GM23338 (cell line): Measurements from ENCODE around the gene NPLOC4. TPM values are rescaled to one million over a fixed set of nuclear protein-coding genes. Genes with fewer than 3 reads are reported as not detected.
"Not testable (repeated sequence)": the region's sequence is repeated elsewhere in the genome, so short reads cannot be mapped to it uniquely, and the experiment has no call there.

ENCODE experiments used
- ATAC-seq: fragments of 200-7000 bp; cut with Tn5 transposase; 3 replicates; pipeline ENCODE4 v1.9.1; 2020
- DNase-seq: peaks from one replicate; pipeline ENCODE4 v3.0.0-alpha.2; 2015; ENCODE audit warnings: low spot score
- H2AFZ ChIP-seq: fragments of 200-600 bp; sonication (generic); 2 replicates; pipeline ENCODE4 v1.8.0; 2016; ENCODE audit warnings: antibody characterized with exemption, mild to moderate bottlenecking, moderate library complexity
- H3F3A ChIP-seq: fragments of 200-600 bp; sonication (generic); replicated peaks from 2 replicates; pipeline ENCODE4 v1.8.0; 2017; ENCODE audit warnings: antibody characterized with exemption, mixed run types, low read depth
- H3K27ac ChIP-seq: fragments of 200-600 bp; sonication (generic); 2 replicates; pipeline ENCODE4 v1.6.1; 2016; ENCODE audit warnings: low read depth
- H3K27me3 ChIP-seq: fragments of 200-600 bp; sonication (generic); 2 replicates; pipeline ENCODE4 v1.8.0; 2016; ENCODE audit warnings: mild to moderate bottlenecking, mixed run types, moderate library complexity; ENCODE audit not compliant: insufficient read depth
- H3K36me3 ChIP-seq: fragments of 200-600 bp; sonication (generic); 2 replicates; pipeline ENCODE4 v1.8.0; 2016; ENCODE audit warnings: mild to moderate bottlenecking; ENCODE audit not compliant: insufficient read depth
- H3K4me1 ChIP-seq: fragments of 200-600 bp; sonication (generic); 2 replicates; pipeline ENCODE4 v1.8.0; 2016; ENCODE audit warnings: mild to moderate bottlenecking, moderate library complexity; ENCODE audit not compliant: insufficient read depth
- H3K4me2 ChIP-seq: fragments of 200-600 bp; sonication (generic); 2 replicates; pipeline ENCODE4 v1.7.1; 2017; ENCODE audit warnings: mixed run types
- H3K4me3 ChIP-seq: fragments of 200-600 bp; sonication (generic); 2 replicates; pipeline ENCODE4 v1.6.1; 2016; ENCODE audit warnings: mixed run types
- H3K79me2 ChIP-seq: fragments of 200-600 bp; sonication (generic); replicated peaks from 2 replicates; pipeline ENCODE4 v1.8.0; 2017; ENCODE audit warnings: mild to moderate bottlenecking; ENCODE audit not compliant: insufficient read depth
- H3K9me2 ChIP-seq: fragments of 200-600 bp; sonication (generic); 2 replicates; pipeline ENCODE4 v1.8.0; 2017; ENCODE audit not compliant: insufficient read depth
- H4K20me1 ChIP-seq: fragments of 200-600 bp; sonication (generic); replicated peaks from 2 replicates; pipeline ENCODE4 v1.8.0; 2017; ENCODE audit warnings: mild to moderate bottlenecking; ENCODE audit not compliant: insufficient read depth
- H3K27ac Mint-ChIP-seq: 2 replicates; pipeline ENCODE4 v1.8.0; 2020; ENCODE audit warnings: inconsistent platforms, mild to moderate bottlenecking, moderate library complexity, mixed read lengths
- H3K27me3 Mint-ChIP-seq: 3 replicates; pipeline ENCODE4 v1.8.0; 2022; ENCODE audit warnings: low read depth, mild to moderate bottlenecking, moderate library complexity, mixed read lengths, inconsistent platforms; ENCODE audit not compliant: insufficient read depth, poor library complexity
- H3K36me3 Mint-ChIP-seq: 3 replicates; pipeline ENCODE4 v1.8.0; 2021; ENCODE audit warnings: low read depth, mild to moderate bottlenecking, inconsistent platforms, moderate library complexity, mixed read lengths
- H3K4me1 Mint-ChIP-seq: 3 replicates; pipeline ENCODE4 v1.8.0; 2020; ENCODE audit warnings: mild to moderate bottlenecking, inconsistent platforms, mixed read lengths
- H3K4me3 Mint-ChIP-seq: 3 replicates; pipeline ENCODE4 v1.8.0; 2021; ENCODE audit warnings: moderate library complexity, mild to moderate bottlenecking, inconsistent platforms, mixed read lengths
- H3K9me3 Mint-ChIP-seq: 3 replicates; pipeline ENCODE4 v1.8.0; 2020; ENCODE audit warnings: moderate library complexity, mild to moderate bottlenecking, inconsistent platforms, mixed read lengths
- CREB1 ChIP-seq: fragments of 250-450 bp; sonication (Bioruptor Pico); IDR thresholded peaks from 2 replicates; pipeline ENCODE4 v1.5.0; 2020; ENCODE audit warnings: low read depth, mild to moderate bottlenecking, moderate library complexity
- CTCF ChIP-seq, 2 experiments: fragments of 200-600 bp in 1 of 2; sonication (generic) in 1 of 2; conservative IDR thresholded peaks; 2 replicates each; pipeline versions ENCODE4 v1.5.1 to v1.6.1; 2016 to 2017; ENCODE audit warnings: antibody characterized with exemption in 2 of 2, low read depth in 2 of 2, mild to moderate bottlenecking in 2 of 2, moderate library complexity in 1 of 2
- EZH2phosphoT487 ChIP-seq: fragments of 200-600 bp; sonication (generic); IDR thresholded peaks from one replicate; pipeline ENCODE4 v1.8.1; 2018; ENCODE audit warnings: antibody characterized with exemption; ENCODE audit not compliant: unreplicated experiment
- NANOG ChIP-seq: IDR thresholded peaks from 2 replicates; pipeline ENCODE4 v1.6.1; 2016; ENCODE audit warnings: antibody characterized with exemption, borderline replicate concordance
- STAT1 ChIP-seq: IDR thresholded peaks from one replicate; pipeline ENCODE4 v1.6.1; 2016; ENCODE audit warnings: antibody characterized with exemption; ENCODE audit not compliant: unreplicated experiment
- ZNF114 ChIP-seq: fragments of 250-450 bp; sonication (Bioruptor Pico); IDR thresholded peaks from 2 replicates; pipeline ENCODE4 v1.5.0; 2020; ENCODE audit warnings: mild to moderate bottlenecking, moderate library complexity
- ZNF331 ChIP-seq: fragments of 250-450 bp; sonication (Bioruptor Pico); IDR thresholded peaks from 2 replicates; pipeline ENCODE4 v1.5.0; 2020; ENCODE audit warnings: low read depth, mild to moderate bottlenecking, moderate library complexity
- ZNF462 ChIP-seq: fragments of 250-450 bp; sonication (Bioruptor Pico); IDR thresholded peaks from 2 replicates; pipeline ENCODE4 v1.5.0; 2020; ENCODE audit warnings: mild to moderate bottlenecking, moderate library complexity
- polyA plus RNA-seq: library from polyadenylated mRNA; unstranded; fragments of >200 nt; fragmentation: Nextera tagmentation; extraction: Ambion mirVana; gene quantifications from 2 replicates; pipeline ENCODE4 v1.2.1, GENCODE V29; 2016
- total RNA-seq: library from RNA; depleted of rRNA; stranded (reverse); fragments of >200 nt; shearing (Covaris generic); gene quantifications from 2 replicates; pipeline ENCODE4 v1.2.3, GENCODE V29; 2014
- TF ChIP-seq, protein P1 (sequence below): IDR thresholded peaks from 2 replicates; pipeline ENCODE4 v1.6.1; 2016; ENCODE audit warnings: antibody characterized with exemption

Gene NPLOC4
- total and polyA plus RNA-seq, 2 experiments from 2014 or later, result 24.1 to 79.1 TPM

DNA sequence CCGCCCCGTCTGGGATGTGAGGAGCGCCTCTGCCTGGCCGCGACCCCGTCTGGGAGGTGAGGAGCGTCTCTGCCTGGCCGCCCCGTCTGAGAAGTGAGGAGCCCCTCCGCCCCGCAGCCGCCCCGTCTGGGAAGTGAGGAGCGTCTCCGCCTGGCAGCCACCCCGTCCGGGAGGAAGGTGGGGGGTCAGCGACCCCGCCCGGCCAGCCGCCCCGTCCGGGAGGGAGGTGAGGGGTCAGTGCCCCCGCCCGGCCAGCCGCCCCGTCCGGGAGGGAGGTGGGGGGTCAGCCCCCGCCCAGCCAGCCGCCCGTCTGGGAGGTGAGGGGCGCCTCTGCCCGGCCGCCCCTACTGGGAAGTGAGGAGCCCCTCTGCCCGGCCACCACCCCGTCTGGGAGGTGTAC lies 18.6 kb downstream of the NPLOC4 start:
- not testable (repeated sequence) for H3K4me1 Mint-ChIP-seq, H3K4me3 Mint-ChIP-seq, H3K4me3 ChIP-seq, ATAC-seq, DNase-seq, H3K4me2 ChIP-seq, H3K27ac Mint-ChIP-seq, H2AFZ ChIP-seq, H3K9me2 ChIP-seq, H3K27ac ChIP-seq, H3K27me3 ChIP-seq, H3F3A ChIP-seq, H3K4me1 ChIP-seq
- peaks cover 67% of the 10 kb centered on the region for H3K79me2 ChIP-seq
- Mint-ChIP-seq H3K9me3 (peaks cover 15% of the 10 kb centered on the region; the same call in 2 of the 3 replicates), H3K36me3 (peaks cover 93% of the 10 kb centered on the region), H3K27me3 (peaks cover 19% of the 10 kb centered on the region)
- peaks cover 31% of the 10 kb centered on the region for H3K36me3 ChIP-seq
- H4K20me1 ChIP-seq, result peaks cover 36% of the 10 kb centered on the region

GRCh38 chr17:81616877-81617276 lies 20.0 kb downstream of the NPLOC4 start:
- H3K4me1 ChIP-seq, result no peaks in the 10 kb centered on the region
- H3K27me3 ChIP-seq, result no peaks in the 10 kb centered on the region
- DNase-seq (no peak), ATAC-seq (no peak)
- TF ChIP-seq CREB1 (CRISPR knock-in tag) (no peak), CTCF (conservative IDR thresholded peaks at IDR 0.05; ENCODE audit: low read depth in 2 of 2) (no peak), NANOG (no peak), STAT1 (no peak), ZNF331 (no peak), ZNF114 (CRISPR knock-in tag) (no peak), EZH2phosphoT487 (no peak), ZNF462 (CRISPR knock-in tag) (no peak)
- TF ChIP-seq, protein P1, sequence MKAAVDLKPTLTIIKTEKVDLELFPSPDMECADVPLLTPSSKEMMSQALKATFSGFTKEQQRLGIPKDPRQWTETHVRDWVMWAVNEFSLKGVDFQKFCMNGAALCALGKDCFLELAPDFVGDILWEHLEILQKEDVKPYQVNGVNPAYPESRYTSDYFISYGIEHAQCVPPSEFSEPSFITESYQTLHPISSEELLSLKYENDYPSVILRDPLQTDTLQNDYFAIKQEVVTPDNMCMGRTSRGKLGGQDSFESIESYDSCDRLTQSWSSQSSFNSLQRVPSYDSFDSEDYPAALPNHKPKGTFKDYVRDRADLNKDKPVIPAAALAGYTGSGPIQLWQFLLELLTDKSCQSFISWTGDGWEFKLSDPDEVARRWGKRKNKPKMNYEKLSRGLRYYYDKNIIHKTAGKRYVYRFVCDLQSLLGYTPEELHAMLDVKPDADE, result no peak
- peaks cover 15% of the 10 kb centered on the region; the same call in 2 of the 3 replicates for H3K9me3 Mint-ChIP-seq
- no peaks in the 10 kb centered on the region for H3K4me1 Mint-ChIP-seq
- peaks cover 75% of the 10 kb centered on the region for H3K79me2 ChIP-seq
- H3K36me3 Mint-ChIP-seq, result peaks cover 96% of the 10 kb centered on the region
- H3F3A ChIP-seq, result no peaks in the 10 kb centered on the region; the same call in 1 of the 2 replicates
- no peak overlapping the region for H3K4me2 ChIP-seq
- peaks cover 33% of the 10 kb centered on the region for H3K36me3 ChIP-seq
- H3K4me3 Mint-ChIP-seq, result no peak overlapping the region; the same call in 2 of the 3 replicates
- peaks cover 31% of the 10 kb centered on the region for H4K20me1 ChIP-seq
- no peak overlapping the region for H3K4me3 ChIP-seq
- H3K27ac Mint-ChIP-seq, result no peak overlapping the region
- H2AFZ ChIP-seq, result no peak overlapping the region
- H3K9me2 ChIP-seq, result no peaks in the 10 kb centered on the region
- no peak overlapping the region for H3K27ac ChIP-seq
- peaks cover 19% of the 10 kb centered on the region for H3K27me3 Mint-ChIP-seq
